Neural cell (in vitro differentiated cells): ENCODE measurements around the gene KRTAP19-7. TPM values are rescaled to one million over a fixed set of nuclear protein-coding genes. Genes with fewer than 3 reads are reported as not detected.

ENCODE experiments used
- H2AFZ ChIP-seq: fragments of 200-600, 300-800 bp; sonication (generic), shearing (Covaris generic); 2 replicates; pipeline ENCODE4 v1.6.0; 2014; ENCODE audit warnings: low read depth, mild to moderate bottlenecking, antibody characterized with exemption, low read length, moderate library complexity
- H3F3A ChIP-seq: fragments of 200-600 bp; shearing (Covaris generic); 2 replicates; pipeline ENCODE4 v1.6.1; 2016; ENCODE audit warnings: mild to moderate bottlenecking, moderate library complexity, mixed read lengths, antibody characterized with exemption, low read length; ENCODE audit not compliant: insufficient read depth, poor library complexity, severe bottlenecking
- H3K27ac ChIP-seq: fragments of 200-600, 300-800 bp; sonication (generic), shearing (Covaris generic); 2 replicates; pipeline ENCODE4 v1.5.1; 2014; ENCODE audit warnings: mild to moderate bottlenecking, low read length, moderate library complexity
- H3K27me3 ChIP-seq: fragments of 300-800, 200-600 bp; sonication (generic), shearing (Covaris generic); 2 replicates; pipeline ENCODE4 v1.6.0; 2014; ENCODE audit warnings: mild to moderate bottlenecking, low read depth, low read length, moderate library complexity; ENCODE audit not compliant: insufficient read depth
- H3K36me3 ChIP-seq: fragments of 300-800, 200-600 bp; sonication (generic), shearing (Covaris generic); 2 replicates; pipeline ENCODE4 v1.5.1; 2014; ENCODE audit warnings: mild to moderate bottlenecking, antibody characterized with exemption, low read length, moderate library complexity; ENCODE audit not compliant: insufficient read depth
- H3K4me2 ChIP-seq: fragments of 300-800, 200-600 bp; sonication (generic), shearing (Covaris generic); 2 replicates; pipeline ENCODE4 v1.6.0; 2014; ENCODE audit warnings: mild to moderate bottlenecking, low read length
- H3K4me3 ChIP-seq: fragments of 300-800, 200-600 bp; sonication (generic), shearing (Covaris generic); 2 replicates; pipeline ENCODE4 v1.5.1; 2014; ENCODE audit warnings: mild to moderate bottlenecking, low read length, moderate library complexity
- H3K79me2 ChIP-seq: fragments of 200-600 bp; shearing (Covaris generic); replicated peaks from 2 replicates; pipeline ENCODE4 v1.6.0; 2014; ENCODE audit warnings: mild to moderate bottlenecking, low read length, moderate library complexity; ENCODE audit not compliant: insufficient read depth
- H3K9ac ChIP-seq: fragments of 300-800, 200-600 bp; sonication (generic), shearing (Covaris generic); 2 replicates; pipeline ENCODE4 v1.6.1; 2016; ENCODE audit warnings: mild to moderate bottlenecking, low read length, mixed read lengths
- H3K9me2 ChIP-seq: fragments of 200-600 bp; shearing (Covaris generic); 2 replicates; pipeline ENCODE4 v1.6.1; 2016; ENCODE audit warnings: mild to moderate bottlenecking, low read length, mixed read lengths; ENCODE audit not compliant: insufficient read depth
- H3K9me3 ChIP-seq: fragments of 200-600, 300-800 bp; sonication (generic), shearing (Covaris generic); 2 replicates; pipeline ENCODE4 v1.6.1; 2016; ENCODE audit warnings: mild to moderate bottlenecking, mixed run types, low read length, moderate library complexity, mixed read lengths
- H4K20me1 ChIP-seq: fragments of 200-600 bp; shearing (Covaris generic); 2 replicates; pipeline ENCODE4 v1.6.1; 2016; ENCODE audit warnings: mild to moderate bottlenecking, mixed run types; ENCODE audit not compliant: insufficient read depth
- CTCF ChIP-seq: fragments of 450-650 bp; IDR thresholded peaks from 2 replicates; pipeline ENCODE4 v1.5.1; 2014; ENCODE audit warnings: antibody characterized with exemption, mild to moderate bottlenecking, moderate library complexity; ENCODE audit not compliant: poor library complexity, severe bottlenecking
- EP300 ChIP-seq: fragments of 450-650 bp; conservative IDR thresholded peaks from 2 replicates; pipeline ENCODE4 v1.6.1; 2014; ENCODE audit warnings: antibody characterized with exemption, mild to moderate bottlenecking, moderate library complexity; ENCODE audit not compliant: poor library complexity, severe bottlenecking
- EZH2 ChIP-seq: fragments of 200-600, 300-800 bp; shearing (Covaris generic), sonication (generic); IDR thresholded peaks from 2 replicates; pipeline ENCODE4 v1.6.1; 2014; ENCODE audit warnings: antibody characterized with exemption, low read length, borderline replicate concordance, mild to moderate bottlenecking; ENCODE audit not compliant: insufficient read depth, poor library complexity, severe bottlenecking
- MXI1 ChIP-seq: fragments of 450-650 bp; conservative IDR thresholded peaks from 2 replicates; pipeline ENCODE4 v1.6.1; 2014; ENCODE audit warnings: antibody characterized with exemption, mild to moderate bottlenecking; ENCODE audit not compliant: poor library complexity, severe bottlenecking
- POLR2AphosphoS5 ChIP-seq: IDR thresholded peaks from 2 replicates; pipeline ENCODE4 v1.6.1; 2012
- RAD21 ChIP-seq: fragments of 450-650 bp; conservative IDR thresholded peaks from 2 replicates; pipeline ENCODE4 v1.6.1; 2014; ENCODE audit warnings: antibody characterized with exemption, mild to moderate bottlenecking, moderate library complexity
- REST ChIP-seq: IDR thresholded peaks from 2 replicates; pipeline ENCODE4 v1.6.1; 2012; ENCODE audit warnings: borderline replicate concordance
- SMC3 ChIP-seq: fragments of 450-650 bp; conservative IDR thresholded peaks from 2 replicates; pipeline ENCODE4 v1.6.1; 2014; ENCODE audit warnings: antibody characterized with exemption, mild to moderate bottlenecking, moderate library complexity; ENCODE audit not compliant: poor library complexity
- TAF1 ChIP-seq: IDR thresholded peaks from 2 replicates; pipeline ENCODE4 v1.6.1; 2012; ENCODE audit warnings: low read depth
- polyA plus RNA-seq: library from polyadenylated mRNA; depleted of rRNA; stranded (reverse); fragments of >200 nt; gene quantifications from 2 replicates; pipeline ENCODE4 v1.2.3, GENCODE V29; 2014

Gene KRTAP19-7
- polyA plus RNA-seq, 1 donor from 2014 or later: not detected

GRCh38 chr21:30600787-30601186 lies 39.7 kb upstream of the KRTAP19-7 start, which contains the start of gene KRTAP22-1:
Gene KRTAP22-1 (plus strand): TSS chr21:30601087.
- Histone ChIP-seq H3K27me3 (no peaks in the 10 kb centered on the region), H4K20me1 (no peaks in the 10 kb centered on the region), H3K36me3 (no peaks in the 10 kb centered on the region), H3K9me3 (no peaks in the 10 kb centered on the region), H3K4me2 (no peak within 1 kb of the TSS), H2AFZ (no peak within 1 kb of the TSS), H3K9ac (no peak within 1 kb of the TSS), H3K27ac (no peak within 1 kb of the TSS), H3K79me2 (no peaks in the 10 kb centered on the region), H3K4me3 (no peak within 1 kb of the TSS), H3F3A (no peaks in the 10 kb centered on the region), H3K9me2 (no peaks in the 10 kb centered on the region)
- TF ChIP-seq MXI1 (no peak), SMC3 (no peak), REST (no peak), EZH2 (no peak), CTCF (no peak), RAD21 (no peak), TAF1 (no peak), EP300 (no peak), POLR2AphosphoS5 (no peak)

GRCh38 chr21:30598802-30599201 lies 37.7 kb upstream of the KRTAP19-7 start, which contains the start of gene KRTAP6-2:
Gene KRTAP6-2 (minus strand): TSS chr21:30598902. CDS start chr21:30598874, 28 bp downstream.
- no peak within 1 kb of the TSS for H2AFZ ChIP-seq
- H3K9me3 ChIP-seq: no peaks in the 10 kb centered on the region
- H4K20me1 ChIP-seq: no peaks in the 10 kb centered on the region
- no peaks in the 10 kb centered on the region for H3K9me2 ChIP-seq
- no peaks in the 10 kb centered on the region for H3F3A ChIP-seq
- no peaks in the 10 kb centered on the region for H3K79me2 ChIP-seq
- TF ChIP-seq REST (no peak), CTCF (no peak), EP300 (no peak), TAF1 (no peak), RAD21 (no peak), EZH2 (no peak), MXI1 (no peak), POLR2AphosphoS5 (no peak), SMC3 (no peak)
- no peak within 1 kb of the TSS for H3K9ac ChIP-seq
- no peak within 1 kb of the TSS for H3K4me2 ChIP-seq
- no peak within 1 kb of the TSS for H3K27ac ChIP-seq
- H3K27me3 ChIP-seq: no peaks in the 10 kb centered on the region
- H3K4me3 ChIP-seq: no peak within 1 kb of the TSS
- no peaks in the 10 kb centered on the region for H3K36me3 ChIP-seq
